ENCODE data around the gene DBF4B.
"Not testable (repeated sequence)": the region's sequence is repeated elsewhere in the genome, so short reads cannot be mapped to it uniquely, and the experiment has no call there.

Gene DBF4B

GRCh38 chr17:44734272-44734671 lies 25.8 kb downstream of the DBF4B start:
- DNase-seq: no peak

- no peak for DNase-seq
Observed at GRCh38 chr17:44736551-44737240, 28.2 kb downstream of the DBF4B start.

GRCh38 chr17:44738214-44738906 lies 29.9 kb downstream of the DBF4B start:
- no peak for DNase-seq

- no peak for DNase-seq
Observed at GRCh38 chr17:44741316-44741715, 32.9 kb downstream of the DBF4B start.

GRCh38 chr17:44745301-44745700 lies 36.8 kb downstream of the DBF4B start:
- no peak for DNase-seq

GRCh38 chr17:44745738-44746137 lies 37.3 kb downstream of the DBF4B start:
- DNase-seq: not testable (repeated sequence)

- no peak for DNase-seq
Observed at GRCh38 chr17:44747566-44747965, 39.1 kb downstream of the DBF4B start.

GRCh38 chr17:44749076-44749979 lies 40.9 kb downstream of the DBF4B start:
- DNase-seq: no peak

GRCh38 chr17:44749980-44750318 lies 41.5 kb downstream of the DBF4B start:
- no peak for DNase-seq

- DNase-seq: no peak
Observed at GRCh38 chr17:44751331-44751730, 42.9 kb downstream of the DBF4B start.

- DNase-seq: no peak
Observed at GRCh38 chr17:44751806-44752205, 43.3 kb downstream of the DBF4B start.

GRCh38 chr17:44752953-44753861 lies 44.7 kb downstream of the DBF4B start:
- no peak for DNase-seq

GRCh38 chr17:44754276-44754675 lies 45.8 kb downstream of the DBF4B start:
- no peak for DNase-seq

- not testable (repeated sequence) for DNase-seq
Observed at GRCh38 chr17:44755180-44755579, 46.7 kb downstream of the DBF4B start.

- DNase-seq: no peak
Observed at GRCh38 chr17:44757045-44757917, 48.8 kb downstream of the DBF4B start.

GRCh38 chr17:44757918-44758413 lies 49.5 kb downstream of the DBF4B start:
- no peak for DNase-seq

GRCh38 chr17:44758414-44759085 lies 50.1 kb downstream of the DBF4B start, which contains the start of gene ADAM11:
ADAM11 (plus strand) TSS chr17:44758988; CDS start chr17:44759200, 212 bp downstream.
- DNase-seq: no peak

GRCh38 chr17:44759086-44759915 lies 50.8 kb downstream of the DBF4B start:
- no peak for DNase-seq

GRCh38 chr17:44759916-44760243 lies 51.4 kb downstream of the DBF4B start:
- no peak for DNase-seq
